Fibroblast of lung (primary cell): Measurements from ENCODE around the gene ADAMTS17. TPM values are rescaled to one million over a fixed set of nuclear protein-coding genes. Genes with fewer than 3 reads are reported as not detected.

Source experiments
- DNase-seq, 2 donors: peaks; one replicate each; pipeline versions ENCODE4 v3.0.0 to v3.0.0-alpha.2; 2010; ENCODE audit warnings: low read depth in 2 of 2
- H2AFZ ChIP-seq: 2 replicates; pipeline ENCODE4 v1.5.1; 2012; ENCODE audit warnings: low read length, control low read depth, inconsistent platforms
- H3K27ac ChIP-seq: 2 replicates; pipeline ENCODE4 v1.5.1; 2011; ENCODE audit warnings: low read length, control low read depth; ENCODE audit not compliant: insufficient read depth
- H3K27me3 ChIP-seq: 2 replicates; pipeline ENCODE4 v1.5.1; 2011; ENCODE audit warnings: mild to moderate bottlenecking, low read length; ENCODE audit not compliant: control insufficient read depth, insufficient read depth
- H3K36me3 ChIP-seq: 2 replicates; pipeline ENCODE4 v1.5.1; 2011; ENCODE audit warnings: low read length; ENCODE audit not compliant: control insufficient read depth, insufficient read depth
- H3K4me1 ChIP-seq: 2 replicates; pipeline ENCODE4 v1.5.1; 2011; ENCODE audit warnings: low read length; ENCODE audit not compliant: control insufficient read depth, insufficient read depth; ENCODE audit errors: extremely low read depth
- H3K4me2 ChIP-seq: 2 replicates; pipeline ENCODE4 v1.5.1; 2011; ENCODE audit warnings: low read length, control low read depth; ENCODE audit not compliant: insufficient read depth; ENCODE audit errors: extremely low read depth
- H3K4me3 ChIP-seq, 4 experiments: fragments of 200-600 bp in 1 of 4; sonication (generic) in 1 of 4; replicated peaks in 1 of 4; 2 replicates each; pipeline ENCODE4 v1.5.1; 2011 to 2016; ENCODE audit warnings: low read length in 4 of 4, low read depth in 3 of 4, mild to moderate bottlenecking in 3 of 4, control low read depth in 2 of 4, inconsistent platforms in 1 of 4, mixed read lengths in 1 of 4; ENCODE audit not compliant: insufficient read depth in 1 of 4; ENCODE audit errors: control extremely low read depth in 1 of 4
- H3K79me2 ChIP-seq: 2 replicates; pipeline ENCODE4 v1.5.1; 2012; ENCODE audit warnings: mild to moderate bottlenecking, low read length, inconsistent platforms; ENCODE audit not compliant: control insufficient read depth, insufficient read depth
- H3K9ac ChIP-seq: 2 replicates; pipeline ENCODE4 v1.5.1; 2011; ENCODE audit warnings: mild to moderate bottlenecking, low read length, control low read depth; ENCODE audit not compliant: insufficient read depth
- H3K9me3 ChIP-seq: 2 replicates; pipeline ENCODE4 v1.5.1; 2012; ENCODE audit warnings: low read depth, low read length; ENCODE audit not compliant: control insufficient read depth, insufficient read depth
- H4K20me1 ChIP-seq: 2 replicates; pipeline ENCODE4 v1.5.1; 2011; ENCODE audit warnings: low read length; ENCODE audit not compliant: control insufficient read depth, insufficient read depth; ENCODE audit errors: extremely low read depth
- CTCF ChIP-seq, 2 donors: IDR thresholded peaks in 1 of 2; conservative IDR thresholded peaks in 1 of 2; 1 replicate in 1 of 2; 2 replicates in 1 of 2; pipeline ENCODE4 v1.5.1; 2011 to 2012; ENCODE audit warnings: low read length in 2 of 2, control low read depth in 1 of 2, inconsistent platforms in 1 of 2, low read depth in 1 of 2, mild to moderate bottlenecking in 1 of 2
- EZH2 ChIP-seq: IDR thresholded peaks from 2 replicates; pipeline ENCODE4 v1.5.1; 2012; ENCODE audit warnings: low read length, control low read depth, mild to moderate bottlenecking; ENCODE audit errors: missing control alignments
- polyA plus RNA-seq, 2 donors: library from polyadenylated mRNA; depleted of rRNA in 1 of 2; stranded (reverse) in 1 of 2; unstranded in 1 of 2; fragments of >200 nt; gene quantifications; 2 replicates each; pipeline ENCODE4 v1.2.1, GENCODE V29; 2011 to 2012; ENCODE audit warnings: missing spikeins in 1 of 2
- total RNA-seq: library from RNA; depleted of rRNA; stranded (reverse); fragments of >200 nt; gene quantifications from 2 replicates; pipeline ENCODE4 v1.2.1, GENCODE V29; 2014

ADAMTS17 gene
- total and polyA plus RNA-seq, 2 donors (not counting 1 experiment from before 2014, with no cell fraction given) = 0.09 to 0.17 TPM

GRCh38 chr15:99955532-99955931 lies 386.2 kb downstream of the ADAMTS17 start:
- no peaks in the 10 kb centered on the region for H4K20me1 ChIP-seq
- no peak overlapping the region for H2AFZ ChIP-seq
- no peaks in the 10 kb centered on the region for H3K9me3 ChIP-seq
- no peak for DNase-seq
- no peaks in the 10 kb centered on the region for H3K27me3 ChIP-seq
- H3K27ac ChIP-seq = no peak overlapping the region
- H3K79me2 ChIP-seq = no peaks in the 10 kb centered on the region
- no peak overlapping the region for H3K9ac ChIP-seq
- no peak overlapping the region for H3K4me2 ChIP-seq
- no peaks in the 10 kb centered on the region for H3K4me1 ChIP-seq
- no peak overlapping the region for H3K4me3 ChIP-seq
- TF ChIP-seq EZH2 (no peak), CTCF (conservative IDR thresholded peaks at IDR 0.05 in 1 of 2, IDR thresholded peaks at IDR 0.05 in 1 of 2; ENCODE audit: low read depth in 1 of 2, low read length in 2 of 2) (no peak)
- H3K36me3 ChIP-seq = no peaks in the 10 kb centered on the region

DNA sequence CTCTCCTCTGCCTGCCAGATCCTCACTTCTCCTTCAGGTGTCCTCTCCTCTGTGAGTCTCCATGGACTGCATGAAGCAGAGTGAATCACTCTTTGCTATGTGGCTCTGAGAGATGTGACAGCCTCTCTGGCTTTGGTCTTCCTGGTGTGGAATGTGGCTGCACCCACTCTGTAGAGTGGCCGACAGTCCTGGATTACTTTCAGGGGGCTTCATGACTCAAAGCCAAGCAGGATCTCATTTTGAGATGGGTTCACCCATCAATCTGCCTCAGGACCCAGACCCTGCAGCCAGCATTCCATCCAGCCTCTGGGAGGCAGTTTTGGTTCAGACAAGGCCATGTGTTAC lies 386.6 kb downstream of the ADAMTS17 start:
- Histone ChIP-seq H4K20me1 (no peaks in the 10 kb centered on the region), H3K9ac (no peak overlapping the region), H3K9me3 (no peaks in the 10 kb centered on the region), H3K27me3 (no peaks in the 10 kb centered on the region), H3K4me3 (no peak overlapping the region), H3K36me3 (no peaks in the 10 kb centered on the region), H3K79me2 (no peaks in the 10 kb centered on the region), H2AFZ (no peak overlapping the region), H3K27ac (no peak overlapping the region), H3K4me1 (no peaks in the 10 kb centered on the region), H3K4me2 (no peak overlapping the region)
- TF ChIP-seq EZH2 = no peak
- TF ChIP-seq CTCF (conservative IDR thresholded peaks at IDR 0.05 in 1 of 2, IDR thresholded peaks at IDR 0.05 in 1 of 2; ENCODE audit: low read depth in 1 of 2, low read length in 2 of 2) = no peak
- DNase-seq = peak in 1 of 2 donors; percentile 18

DNA sequence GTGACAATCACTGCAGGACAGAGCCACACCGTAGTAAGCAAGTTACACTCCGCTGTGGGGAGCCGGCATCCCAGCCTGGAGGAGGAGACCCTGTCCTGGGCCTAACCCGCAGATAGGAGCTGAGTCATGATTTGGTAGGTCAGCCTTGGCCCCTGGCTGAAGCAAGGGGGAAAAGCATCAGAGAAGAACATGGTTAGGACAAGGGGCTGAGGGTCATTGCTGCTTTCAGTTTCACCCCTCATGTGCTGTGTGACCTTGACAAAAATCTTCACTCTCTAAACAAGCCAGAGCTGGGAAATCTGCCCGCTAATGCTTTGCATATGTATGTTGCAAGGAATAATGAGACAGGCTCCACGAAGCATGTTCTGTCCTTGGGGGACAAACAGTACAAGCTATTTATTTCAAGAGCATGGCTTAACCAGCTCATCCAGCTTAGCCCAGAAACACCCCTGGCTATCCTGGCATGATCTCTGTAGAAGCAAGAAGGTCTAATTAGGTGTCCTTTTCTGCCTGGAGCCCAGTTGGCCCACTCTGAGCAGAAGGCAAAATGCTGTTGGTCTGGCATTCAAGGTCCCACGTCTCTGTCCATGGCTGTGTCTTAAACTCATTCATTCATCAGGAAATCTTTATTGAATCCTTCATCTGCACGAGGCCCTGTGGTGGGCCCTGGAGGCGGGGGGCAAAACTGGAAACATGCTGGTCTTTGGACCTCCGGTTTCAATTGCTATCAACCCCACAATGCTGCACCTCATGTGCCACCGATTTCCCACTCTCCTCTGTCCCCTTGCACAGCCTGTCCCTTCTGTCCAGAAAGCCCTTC lies 387.2 kb downstream of the ADAMTS17 start:
- H3K4me3 ChIP-seq = no peak overlapping the region
- H4K20me1 ChIP-seq = no peaks in the 10 kb centered on the region
- no peaks in the 10 kb centered on the region for H3K9me3 ChIP-seq
- no peak overlapping the region for H3K4me2 ChIP-seq
- no peak overlapping the region for H3K27ac ChIP-seq
- TF ChIP-seq CTCF (conservative IDR thresholded peaks at IDR 0.05 in 1 of 2, IDR thresholded peaks at IDR 0.05 in 1 of 2; ENCODE audit: low read depth in 1 of 2, low read length in 2 of 2) = no peak
- no peak for TF ChIP-seq EZH2
- no peak overlapping the region for H3K9ac ChIP-seq
- DNase-seq = peak in 1 of 2 donors; percentile 5
- no peaks in the 10 kb centered on the region for H3K27me3 ChIP-seq
- no peaks in the 10 kb centered on the region for H3K36me3 ChIP-seq
- H3K79me2 ChIP-seq = no peaks in the 10 kb centered on the region
- H3K4me1 ChIP-seq = no peaks in the 10 kb centered on the region
- H2AFZ ChIP-seq = no peak overlapping the region
